GM12873 (cell line): ENCODE measurements around the gene RPL37A.

Source experiments
- TF ChIP-seq, protein P1 (sequence below): IDR thresholded peaks from 2 replicates; pipeline ENCODE4 v1.5.1; 2012; ENCODE audit warnings: low read depth, mild to moderate bottlenecking, moderate library complexity, low read length, control low read depth; ENCODE audit not compliant: insufficient read depth; ENCODE audit errors: missing control alignments

RPL37A gene

DNA sequence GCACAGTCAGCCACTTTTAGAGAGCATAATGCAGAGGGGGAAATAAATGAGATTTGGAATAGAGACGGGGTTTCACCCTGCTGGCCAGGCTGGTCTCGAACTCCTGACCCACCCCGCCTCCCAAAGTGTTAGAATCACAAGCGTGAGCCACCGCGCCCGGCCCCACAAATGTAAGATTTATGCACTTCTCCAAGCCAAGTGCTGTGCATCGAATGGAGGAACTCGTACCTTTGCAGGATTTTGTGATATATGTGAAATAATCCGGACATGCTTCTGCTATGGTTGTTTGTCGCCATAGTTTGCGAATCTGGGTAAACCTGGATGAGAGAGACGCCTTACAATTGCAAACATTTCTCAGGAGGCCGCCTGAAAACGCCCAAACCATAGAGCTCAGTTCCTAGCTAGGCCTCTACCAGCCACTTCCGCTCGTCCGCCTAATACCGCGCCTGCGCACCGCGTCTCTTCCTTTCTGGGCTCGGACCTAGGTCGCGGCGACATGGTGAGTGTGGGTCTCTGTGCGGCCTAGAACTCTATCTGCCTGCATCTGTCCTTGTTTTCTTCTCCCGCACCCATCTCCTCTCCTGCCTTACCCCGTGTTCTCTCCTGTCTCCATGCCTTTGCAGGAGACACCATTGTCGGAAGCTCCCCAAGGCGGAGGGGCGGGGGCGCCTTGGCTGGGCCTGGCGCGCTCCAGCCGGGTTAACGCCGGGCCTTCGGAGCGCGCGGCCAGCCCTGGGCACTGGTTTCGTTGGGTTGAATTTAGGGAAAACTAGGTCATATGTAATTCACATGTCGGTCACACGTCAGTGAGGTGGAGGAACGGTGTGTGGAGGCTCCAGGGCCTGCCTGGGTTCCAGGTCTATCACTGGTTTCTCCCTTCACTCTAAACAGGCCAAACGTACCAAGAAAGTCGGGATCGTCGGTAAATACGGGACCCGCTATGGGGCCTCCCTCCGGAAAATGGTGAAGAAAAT, at the start of gene RPL37A:
RPL37A (plus strand) TSS at position 466 of the 974 bp plus-strand sequence; CDS start at position 497, 31 bp downstream.
- TF ChIP-seq, protein P1, sequence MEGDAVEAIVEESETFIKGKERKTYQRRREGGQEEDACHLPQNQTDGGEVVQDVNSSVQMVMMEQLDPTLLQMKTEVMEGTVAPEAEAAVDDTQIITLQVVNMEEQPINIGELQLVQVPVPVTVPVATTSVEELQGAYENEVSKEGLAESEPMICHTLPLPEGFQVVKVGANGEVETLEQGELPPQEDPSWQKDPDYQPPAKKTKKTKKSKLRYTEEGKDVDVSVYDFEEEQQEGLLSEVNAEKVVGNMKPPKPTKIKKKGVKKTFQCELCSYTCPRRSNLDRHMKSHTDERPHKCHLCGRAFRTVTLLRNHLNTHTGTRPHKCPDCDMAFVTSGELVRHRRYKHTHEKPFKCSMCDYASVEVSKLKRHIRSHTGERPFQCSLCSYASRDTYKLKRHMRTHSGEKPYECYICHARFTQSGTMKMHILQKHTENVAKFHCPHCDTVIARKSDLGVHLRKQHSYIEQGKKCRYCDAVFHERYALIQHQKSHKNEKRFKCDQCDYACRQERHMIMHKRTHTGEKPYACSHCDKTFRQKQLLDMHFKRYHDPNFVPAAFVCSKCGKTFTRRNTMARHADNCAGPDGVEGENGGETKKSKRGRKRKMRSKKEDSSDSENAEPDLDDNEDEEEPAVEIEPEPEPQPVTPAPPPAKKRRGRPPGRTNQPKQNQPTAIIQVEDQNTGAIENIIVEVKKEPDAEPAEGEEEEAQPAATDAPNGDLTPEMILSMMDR, result no peak

DNA sequence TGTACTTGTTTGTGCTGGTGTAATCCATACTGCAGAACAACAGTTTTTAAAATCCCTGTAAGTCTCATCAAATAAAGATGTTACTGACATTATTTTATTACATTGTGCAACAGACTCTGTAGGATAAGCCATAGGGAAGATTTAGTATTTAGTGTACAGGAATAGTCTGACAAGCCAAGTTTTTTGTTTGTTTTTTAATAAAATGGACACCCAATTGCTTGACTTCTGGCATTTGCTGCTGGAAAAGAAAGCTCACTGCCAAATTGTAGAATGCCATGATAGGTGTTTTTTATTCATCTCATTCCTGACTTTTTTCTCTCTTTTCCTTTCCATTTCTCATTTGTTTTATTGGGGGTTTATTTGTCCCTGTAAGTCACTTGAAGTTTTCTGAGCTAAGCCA, 48.3 kb upstream of the RPL37A start:
- TF ChIP-seq, protein P1, result no peak

DNA sequence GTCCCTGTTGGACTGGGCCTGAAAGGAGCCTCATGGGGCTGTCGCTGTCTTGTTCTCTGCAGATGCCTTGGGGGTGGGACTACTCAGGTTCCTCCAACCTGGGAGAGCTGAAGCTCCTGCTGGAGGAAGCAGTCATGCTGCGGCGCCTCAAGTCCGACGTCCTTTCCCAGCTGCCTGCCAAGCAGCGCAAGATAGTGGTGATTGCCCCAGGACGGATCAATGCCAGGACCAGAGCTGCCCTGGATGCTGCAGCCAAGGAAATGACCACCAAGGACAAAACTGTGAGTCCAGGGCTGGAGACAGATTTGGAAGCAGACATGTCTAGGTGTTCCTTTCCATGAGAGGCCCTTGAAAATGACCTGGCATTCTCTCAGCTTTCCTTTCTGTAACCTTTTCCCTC, 47.9 kb upstream of the RPL37A start:
- TF ChIP-seq, protein P1, result no peak

DNA sequence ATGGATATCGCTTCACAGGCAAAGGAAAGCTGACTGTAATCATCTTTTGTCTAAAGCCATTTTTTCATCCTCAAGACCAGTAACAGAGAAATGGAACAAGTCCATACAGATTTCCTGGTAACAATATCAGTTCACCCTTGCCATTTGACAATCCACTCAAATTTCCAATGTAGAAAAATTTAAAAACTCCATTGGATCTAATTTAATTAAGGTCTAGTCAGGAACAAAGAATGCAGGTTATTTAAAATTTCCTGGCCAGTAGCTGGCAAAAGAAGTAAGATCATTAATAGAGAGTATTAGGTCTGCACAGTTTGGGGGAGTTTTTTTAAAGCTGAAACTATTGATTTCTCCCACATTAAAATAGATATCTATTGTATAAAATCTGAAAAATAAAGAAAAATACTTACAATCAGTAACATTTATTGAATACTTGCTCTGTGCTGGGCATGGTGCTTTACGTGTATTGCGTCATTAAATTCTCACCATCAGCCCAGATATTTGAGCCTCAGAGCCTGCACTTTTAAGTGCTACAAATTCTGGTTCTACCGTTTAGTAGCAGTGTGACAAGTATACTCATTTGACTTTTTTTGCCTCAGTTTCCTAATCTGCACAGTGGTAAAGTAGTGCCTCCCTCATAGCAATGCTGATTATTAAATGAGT, 44.6 kb upstream of the RPL37A start:
- TF ChIP-seq, protein P1, result no peak

DNA sequence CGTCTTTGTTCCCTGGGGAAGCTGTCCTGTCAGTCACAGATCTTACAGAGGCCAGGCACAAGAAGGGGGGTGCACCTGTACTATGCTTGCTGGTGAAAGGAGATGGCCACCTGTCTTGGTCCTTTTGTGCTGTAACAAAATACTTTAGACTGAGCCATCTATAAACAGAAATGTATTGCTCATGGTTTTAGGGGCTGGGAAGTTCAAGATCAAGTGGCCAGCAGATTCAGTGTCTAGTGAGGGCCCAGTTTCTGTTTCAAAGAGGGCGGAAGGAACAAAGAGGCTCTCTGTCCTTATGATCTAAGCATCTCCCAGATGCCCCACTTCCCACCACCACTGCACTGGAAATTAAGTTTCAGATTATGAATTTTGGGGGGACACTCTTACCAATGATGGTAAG, 35.5 kb upstream of the RPL37A start:
- TF ChIP-seq, protein P1, result no peak

DNA sequence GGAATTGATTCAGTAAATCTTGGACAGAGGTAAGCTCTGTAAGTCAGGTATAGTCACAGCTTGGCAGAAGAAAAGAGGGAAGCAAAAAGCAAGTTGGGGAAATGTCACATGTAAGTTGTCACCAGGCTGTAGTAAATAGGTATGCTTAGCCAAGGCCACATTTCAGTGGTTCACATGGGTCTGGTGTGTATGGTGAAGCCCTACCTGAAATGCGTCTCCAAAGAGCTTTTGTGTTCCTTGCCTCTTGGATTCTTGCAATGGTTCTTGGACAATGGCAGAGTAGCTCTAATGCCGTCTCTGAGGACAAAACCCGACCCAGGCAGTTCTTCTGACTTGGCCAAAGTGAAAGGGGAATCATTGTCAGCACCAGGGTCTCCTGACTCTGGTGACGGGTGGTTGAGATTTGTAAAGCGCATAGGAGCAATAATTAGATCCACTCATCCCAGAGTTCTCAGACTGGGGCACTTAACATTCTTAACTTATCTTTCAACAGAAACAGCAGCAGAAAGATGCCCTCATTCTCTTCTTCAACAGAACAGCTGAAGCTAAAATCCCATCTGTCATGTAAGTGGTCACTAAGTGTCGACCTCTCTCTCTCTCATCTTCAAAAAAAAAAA, 34.4 kb upstream of the RPL37A start:
- TF ChIP-seq, protein P1, result no peak

DNA sequence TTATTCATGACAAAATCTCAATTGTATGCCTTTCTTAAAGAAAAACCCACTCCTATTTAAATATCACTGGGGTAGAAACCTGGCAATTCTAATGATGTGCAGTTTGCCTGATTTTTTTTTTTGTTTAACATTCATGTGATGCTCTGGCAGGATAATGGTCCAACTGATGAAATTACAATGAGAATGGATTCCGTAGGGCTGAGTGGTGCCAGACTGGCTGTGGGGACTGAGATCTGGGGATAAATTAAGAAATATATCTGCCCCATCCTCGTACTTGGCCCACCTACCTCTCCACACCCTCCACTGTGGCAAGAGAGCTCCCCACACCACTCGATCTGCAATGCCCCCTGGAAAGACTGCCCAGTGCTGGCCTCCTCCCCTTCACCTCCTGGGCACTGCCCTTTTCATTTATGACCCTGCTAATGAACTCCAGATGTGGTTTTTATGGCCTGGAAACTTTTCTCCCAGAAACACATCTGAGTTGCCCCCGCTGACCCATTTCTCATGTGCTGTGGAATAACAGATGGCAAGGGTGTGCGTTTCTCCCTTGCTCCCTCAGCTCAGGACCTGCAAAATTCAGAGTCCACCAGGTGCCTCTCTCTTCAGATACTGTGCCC, 33.0 kb upstream of the RPL37A start:
- TF ChIP-seq, protein P1, result no peak
